Endothelial cell of umbilical vein (primary cell): ENCODE data around the gene KIF17. TPM values are rescaled to one million over a fixed set of nuclear protein-coding genes. Genes with fewer than 3 reads are reported as not detected.

Source experiments
- BruUV-seq: library from RNA; stranded (reverse); fragments of 400-500 nt; replicated peaks from 2 replicates; lab custom pipeline; 2021; lab: Mats Ljungman, UMichigan
- CTCF ChIA-PET: fragments of 300-600, 350-600 bp; sonication (Branson Sonifier 250); formaldehyde crosslinking; loops from one replicate; lab custom pipeline; 2021; ENCODE audit warnings: antibody characterized with exemption, inconsistent platforms; lab: Charles Lee
- POLR2A ChIA-PET: fragments of 300-600, 350-600 bp; sonication (Branson Sonifier 250); formaldehyde crosslinking; loops from one replicate; lab custom pipeline; 2021; ENCODE audit warnings: antibody characterized with exemption, inconsistent platforms; lab: Charles Lee
- DNase-seq: peaks from one replicate; pipeline ENCODE4 v3.0.0-alpha.2; 2011; ENCODE audit warnings: low read depth, low spot score
- FAIRE-seq: peaks from 2 replicates; lab custom pipeline; 2011; peaks lifted over from hg19 to GRCh38; lab: Jason Lieb, UNC
- H2AFZ ChIP-seq: 2 replicates; pipeline ENCODE4 v1.6.0; 2012; ENCODE audit warnings: low read depth, low read length, control low read depth, inconsistent platforms
- H3K27ac ChIP-seq: 2 replicates; pipeline ENCODE4 v1.5.1; 2011; ENCODE audit warnings: low read depth, mild to moderate bottlenecking, control low read depth, low read length, moderate library complexity; ENCODE audit not compliant: insufficient read depth
- H3K27me3 ChIP-seq, 2 experiments: 2 replicates each; pipeline versions ENCODE4 v1.6.0 to v1.6.1; 2011; ENCODE audit warnings: low read length in 2 of 2, mixed read lengths in 1 of 2; ENCODE audit not compliant: control insufficient read depth in 2 of 2, insufficient read depth in 2 of 2
- H3K36me3 ChIP-seq, 2 experiments: 2 replicates in 1 of 2; 3 replicates in 1 of 2; pipeline ENCODE4 v1.5.1; 2011; ENCODE audit warnings: low read length in 2 of 2, mild to moderate bottlenecking in 1 of 2, moderate library complexity in 1 of 2; ENCODE audit not compliant: control insufficient read depth in 2 of 2, insufficient read depth in 2 of 2; ENCODE audit errors: extremely low read depth in 1 of 2
- H3K4me1 ChIP-seq: 3 replicates; pipeline ENCODE4 v1.5.1; 2011; ENCODE audit warnings: mild to moderate bottlenecking, low read length; ENCODE audit not compliant: control insufficient read depth, insufficient read depth; ENCODE audit errors: extremely low read depth
- H3K4me2 ChIP-seq: 2 replicates; pipeline ENCODE4 v1.6.1; 2011; ENCODE audit warnings: low read length, control low read depth, mixed read lengths; ENCODE audit not compliant: insufficient read depth
- H3K4me3 ChIP-seq, 3 experiments: fragments of 200-600 bp in 1 of 3; sonication (generic), shearing (Covaris generic) in 1 of 3; replicated peaks in 1 of 3; 2 replicates each; pipeline ENCODE4 v1.5.1; 2011 to 2016; ENCODE audit warnings: control low read depth in 3 of 3, low read length in 3 of 3, mild to moderate bottlenecking in 2 of 3, inconsistent platforms in 1 of 3, low read depth in 1 of 3, moderate library complexity in 1 of 3; ENCODE audit not compliant: insufficient read depth in 1 of 3
- H3K79me2 ChIP-seq: 2 replicates; pipeline ENCODE4 v1.6.0; 2012; ENCODE audit warnings: low read length, inconsistent platforms; ENCODE audit not compliant: control insufficient read depth, insufficient read depth
- H3K9ac ChIP-seq: replicated peaks from 2 replicates; pipeline ENCODE3; 2011; ENCODE audit warnings: low read length, control low read depth; ENCODE audit not compliant: insufficient read depth; ENCODE audit errors: extremely low read depth
- H3K9me1 ChIP-seq: replicated peaks from 3 replicates; pipeline ENCODE4 v1.6.0; 2011; ENCODE audit warnings: mild to moderate bottlenecking, low read length; ENCODE audit not compliant: control insufficient read depth, insufficient read depth; ENCODE audit errors: extremely low read depth
- H3K9me3 ChIP-seq: replicated peaks from 2 replicates; pipeline ENCODE4 v1.5.1; 2012; ENCODE audit warnings: low read length, inconsistent platforms; ENCODE audit not compliant: control insufficient read depth, insufficient read depth
- H4K20me1 ChIP-seq: replicated peaks from 2 replicates; pipeline ENCODE3; 2011; ENCODE audit warnings: mild to moderate bottlenecking, low read length; ENCODE audit not compliant: control insufficient read depth, insufficient read depth; ENCODE audit errors: extremely low read depth
- CTCF ChIP-seq, 2 donors: IDR thresholded peaks; 1 replicate in 1 of 2; 2 replicates in 1 of 2; pipeline ENCODE4 v1.5.1; 2011; ENCODE audit warnings: low read length in 2 of 2, mild to moderate bottlenecking in 2 of 2, moderate library complexity in 2 of 2, control low read depth in 1 of 2, inconsistent platforms in 1 of 2, low read depth in 1 of 2; ENCODE audit not compliant: insufficient read depth in 1 of 2; ENCODE audit errors: extremely low read depth in 1 of 2
- EZH2 ChIP-seq: IDR thresholded peaks from 2 replicates; pipeline ENCODE4 v1.6.1; 2012; ENCODE audit warnings: borderline replicate concordance, low read depth, mild to moderate bottlenecking, moderate library complexity, low read length, inconsistent platforms; ENCODE audit not compliant: severe bottlenecking
- FOS ChIP-seq: IDR thresholded peaks from 2 replicates; pipeline ENCODE4 v1.6.1; 2011; ENCODE audit warnings: mild to moderate bottlenecking, low read length, moderate library complexity, borderline replicate concordance; ENCODE audit not compliant: insufficient read depth
- GATA2 ChIP-seq: IDR thresholded peaks from 2 replicates; pipeline ENCODE4 v1.7.0; 2011; ENCODE audit warnings: low read depth, mild to moderate bottlenecking, moderate library complexity, mixed read lengths, low read length; ENCODE audit not compliant: insufficient read length, insufficient read depth
- JUN ChIP-seq: IDR thresholded peaks from 2 replicates; pipeline ENCODE4 v1.6.1; 2011; ENCODE audit warnings: borderline replicate concordance, low read depth; ENCODE audit not compliant: insufficient read length, insufficient read depth
- MAX ChIP-seq: IDR thresholded peaks from 2 replicates; pipeline ENCODE4 v1.6.1; 2011; ENCODE audit not compliant: insufficient read depth, insufficient read length
- MYC ChIP-seq: IDR thresholded peaks from one replicate; pipeline ENCODE4 v1.6.1; 2011; ENCODE audit warnings: mild to moderate bottlenecking, low read depth, low read length
- POLR2A ChIP-seq: IDR thresholded peaks from 2 replicates; pipeline ENCODE4 v1.6.1; 2012; ENCODE audit warnings: low read depth, mild to moderate bottlenecking, control low read depth, low read length
- POLR2AphosphoS5 ChIP-seq: IDR thresholded peaks from 2 replicates; pipeline ENCODE4 v1.6.1; 2012; ENCODE audit warnings: low read depth, mild to moderate bottlenecking, control low read depth, low read length, moderate library complexity; ENCODE audit not compliant: insufficient read depth
- dilution Hi-C: fragments of 300-500 bp; cut with MboI; formaldehyde crosslinking; loops from one replicate; pipeline ENCODE4 v1.15.0; 2019; ENCODE audit warnings: low sequenced_read_pairs; ENCODE audit not compliant: extremely low pct_ligation_motif_present
- intact Hi-C: fragments of 100-400 bp; cut with micrococcal nuclease; formaldehyde crosslinking; loops from one replicate; pipeline ENCODE4 v1.10.0; 2022
- polyA plus RNA-seq, 4 experiments: library from polyadenylated mRNA; depleted of rRNA in 3 of 4; stranded (reverse) in 3 of 4; unstranded in 1 of 4; fragments of >200 nt; gene quantifications; 2 replicates each; pipeline versions ENCODE4 v1.2.1 to v1.2.3, GENCODE V29; 2011 to 2012; ENCODE audit warnings: missing spikeins in 1 of 4
- total RNA-seq: library from RNA; stranded (reverse); gene quantifications from 2 replicates; pipeline ENCODE4 v1.2.3, GENCODE V29; 2021

The KIF17 gene
- total and polyA plus RNA-seq, 2 donors (not counting 3 experiments of a cell fraction or from before 2014, with no cell fraction given) = 1.1 to 1.5 TPM

GRCh38 chr1:20621012-20621411 lies 96.8 kb downstream of the KIF17 start:
- BruUV-seq = no TSS peak
- Histone ChIP-seq H3K27me3 (peaks cover 0 to 2% of the 10 kb centered on the region in 2 experiments), H3K4me3 (no peak overlapping the region), H3K4me1 (no peaks in the 10 kb centered on the region), H3K9ac (no peak overlapping the region), H4K20me1 (no peaks in the 10 kb centered on the region), H3K4me2 (no peak overlapping the region), H3K9me3 (no peaks in the 10 kb centered on the region), H3K36me3 (no peaks in the 10 kb centered on the region), H3K9me1 (no peaks in the 10 kb centered on the region), H3K79me2 (no peaks in the 10 kb centered on the region), H2AFZ (no peak overlapping the region), H3K27ac (no peak overlapping the region)
- dilution Hi-C loops = no loop called here
- DNase-seq (no peak), FAIRE-seq (no peak)
- CTCF ChIA-PET = interaction anchor here (2.2 kb wide), 1 partner anchor 12 kb away, joined by 8 read pairs; the partner anchor contains the start of gene PINK1
- TF ChIP-seq EZH2 (no peak), POLR2A (no peak), CTCF (IDR thresholded peaks at IDR 0.05; ENCODE audit: extremely low read depth in 1 of 2, insufficient read depth in 1 of 2, low read depth in 1 of 2, low read length in 2 of 2) (no peak), GATA2 (no peak), MYC (no peak), FOS (no peak), JUN (no peak), MAX (no peak), POLR2AphosphoS5 (no peak)
- POLR2A ChIA-PET = no interaction called here
- intact Hi-C loops = no loop called here
